IMR-90 (cell line): ENCODE data around the gene PDE8B.

Experiments used
- CTCF ChIP-seq: conservative IDR thresholded peaks from 2 replicates; pipeline ENCODE4 v1.5.1; 2012; ENCODE audit warnings: mild to moderate bottlenecking, low read depth, low read length, improper control_type of control experiment
- MAFK ChIP-seq: IDR thresholded peaks from 2 replicates; pipeline ENCODE4 v1.6.1; 2012; ENCODE audit warnings: low read depth, low read length, improper control_type of control experiment
- NFE2L2 ChIP-seq: fragments of 150-350 bp; IDR thresholded peaks from 2 replicates; pipeline ENCODE4 v1.6.1; 2016; ENCODE audit warnings: low read depth, mild to moderate bottlenecking, low read length
- POLR2A ChIP-seq: IDR thresholded peaks from 2 replicates; pipeline ENCODE4 v1.6.1; 2012; ENCODE audit warnings: mild to moderate bottlenecking, low read depth, low read length
- RFX5 ChIP-seq: IDR thresholded peaks from 2 replicates; pipeline ENCODE4 v1.8.0; 2012; ENCODE audit warnings: low read depth, mild to moderate bottlenecking, low read length, moderate library complexity
- TF ChIP-seq, protein P1 (sequence below): fragments of 150-350 bp; IDR thresholded peaks from 2 replicates; pipeline ENCODE4 v1.6.1; 2017; ENCODE audit warnings: mild to moderate bottlenecking, antibody characterized with exemption, low read length, low read depth

DNA sequence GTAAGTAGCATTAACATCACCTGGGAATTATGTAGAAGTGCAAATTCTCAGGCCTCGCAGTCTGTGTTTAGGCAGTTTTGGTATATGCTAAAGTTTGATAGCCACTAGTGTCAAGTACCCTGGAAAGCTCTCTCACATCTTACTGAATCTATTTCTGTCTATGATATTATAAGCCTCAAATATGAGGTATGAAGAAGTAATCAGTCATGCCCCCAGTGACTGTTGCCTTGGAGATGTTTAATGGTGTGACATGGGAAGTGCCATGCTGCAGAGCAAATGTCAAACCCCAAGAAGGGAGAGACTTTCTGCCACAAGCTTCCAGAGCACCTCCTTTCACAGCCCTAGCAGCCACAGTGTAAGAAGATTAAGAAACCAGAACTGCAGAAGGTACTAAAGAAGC is 9.8 kb upstream of the PDE8B start:
- TF ChIP-seq CTCF (no peak), MAFK (no peak), NFE2L2 (no peak), RFX5 (no peak), POLR2A (no peak)
- TF ChIP-seq, protein P1, sequence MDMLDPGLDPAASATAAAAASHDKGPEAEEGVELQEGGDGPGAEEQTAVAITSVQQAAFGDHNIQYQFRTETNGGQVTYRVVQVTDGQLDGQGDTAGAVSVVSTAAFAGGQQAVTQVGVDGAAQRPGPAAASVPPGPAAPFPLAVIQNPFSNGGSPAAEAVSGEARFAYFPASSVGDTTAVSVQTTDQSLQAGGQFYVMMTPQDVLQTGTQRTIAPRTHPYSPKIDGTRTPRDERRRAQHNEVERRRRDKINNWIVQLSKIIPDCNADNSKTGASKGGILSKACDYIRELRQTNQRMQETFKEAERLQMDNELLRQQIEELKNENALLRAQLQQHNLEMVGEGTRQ = no peak
